HCT116 (cell line): ENCODE data around the gene RIPK3.

Experiments used
- CTCF ChIP-seq, 3 experiments: fragments of 200-600 bp in 1 of 3; sonication (generic) in 1 of 3; IDR thresholded peaks in 2 of 3; conservative IDR thresholded peaks in 1 of 3; 2 replicates each; pipeline ENCODE4 v1.5.1; 2012 to 2017; ENCODE audit warnings: low read depth in 2 of 3, low read length in 2 of 3, antibody characterized with exemption in 1 of 3, borderline replicate concordance in 1 of 3, control low read depth in 1 of 3, mild to moderate bottlenecking in 1 of 3, mixed read lengths in 1 of 3, mixed run types in 1 of 3, moderate library complexity in 1 of 3; ENCODE audit not compliant: insufficient read depth in 1 of 3
- JUND ChIP-seq: IDR thresholded peaks from 2 replicates; pipeline ENCODE4 v1.6.1; 2012

- TF ChIP-seq JUND = peak; percentile 55
- no peak for TF ChIP-seq CTCF (IDR thresholded peaks at IDR 0.05 in 2 of 3, conservative IDR thresholded peaks at IDR 0.05 in 1 of 3; ENCODE audit: borderline replicate concordance in 1 of 3, insufficient read depth in 1 of 3, low read depth in 2 of 3, low read length in 2 of 3)
Observed at GRCh38 chr14:24317141-24317928, 22.5 kb downstream of the RIPK3 start.
